PC-3 (cell line): ENCODE measurements around the gene GBX1. TPM values are rescaled to one million over a fixed set of nuclear protein-coding genes. Genes with fewer than 3 reads are reported as not detected.

Source experiments
- ATAC-seq: fragments of 200-7000 bp; cut with Tn5 transposase; 2 replicates; pipeline ENCODE4 v1.9.1; 2020; ENCODE audit warnings: mild to moderate bottlenecking, moderate library complexity
- BruUV-seq: library from RNA; stranded (reverse); fragments of 400-500 nt; replicated peaks from 2 replicates; lab custom pipeline; 2021; lab: Mats Ljungman, UMichigan
- CTCF ChIA-PET: fragments of 300-600 bp; sonication (Branson Sonifier 250); formaldehyde crosslinking; loops from one replicate; lab custom pipeline; 2022; ENCODE audit warnings: antibody characterized with exemption; lab: Charles Lee
- POLR2A ChIA-PET: fragments of 300-600 bp; sonication (Branson Sonifier 250); formaldehyde crosslinking; loops from one replicate; lab custom pipeline; 2022; ENCODE audit warnings: antibody characterized with exemption; ENCODE audit not compliant: unreplicated experiment; lab: Charles Lee
- DNase-seq: peaks from one replicate; pipeline ENCODE4 v3.0.0-alpha.2; 2015
- H2AFZ ChIP-seq: fragments of 300-600 bp; sonication (generic); 2 replicates; pipeline ENCODE4 v1.6.0; 2016; ENCODE audit warnings: antibody characterized with exemption, low read length
- H3F3A ChIP-seq: fragments of 300-600 bp; sonication (generic); one replicate; pipeline ENCODE4 v1.6.0; 2017; ENCODE audit warnings: antibody characterized with exemption, low read length, control low read depth, mild to moderate bottlenecking; ENCODE audit not compliant: unreplicated experiment
- H3K27ac ChIP-seq: fragments of 300-600 bp; sonication (generic); 2 replicates; pipeline ENCODE4 v1.5.1; 2016; ENCODE audit warnings: mild to moderate bottlenecking, low read length
- H3K27me3 ChIP-seq: fragments of 300-600 bp; sonication (generic); 2 replicates; pipeline ENCODE4 v1.6.1; 2016; ENCODE audit warnings: low read length, mixed read lengths
- H3K36me3 ChIP-seq: fragments of 300-600 bp; sonication (generic); 2 replicates; pipeline ENCODE4 v1.6.1; 2016; ENCODE audit warnings: low read depth, mixed run types, low read length, mixed read lengths
- H3K4me1 ChIP-seq: fragments of 300-600 bp; sonication (generic); 2 replicates; pipeline ENCODE4 v1.5.1; 2016; ENCODE audit warnings: low read length; ENCODE audit not compliant: insufficient read depth
- H3K4me2 ChIP-seq: fragments of 300-600 bp; sonication (generic); 2 replicates; pipeline ENCODE4 v1.6.0; 2016; ENCODE audit warnings: low read length
- H3K4me3 ChIP-seq: fragments of 300-600 bp; sonication (generic); 2 replicates; pipeline ENCODE4 v1.5.1; 2016; ENCODE audit warnings: mild to moderate bottlenecking, low read length, mixed read lengths
- H3K79me2 ChIP-seq: fragments of 300-600 bp; sonication (generic); 2 replicates; pipeline ENCODE4 v1.6.1; 2017; ENCODE audit warnings: low read length, mixed read lengths
- H3K9ac ChIP-seq: fragments of 300-600 bp; sonication (generic); 2 replicates; pipeline ENCODE4 v1.6.0; 2016; ENCODE audit warnings: mild to moderate bottlenecking, low read length
- H3K9me2 ChIP-seq: fragments of 300-600 bp; sonication (generic); replicated peaks from 2 replicates; pipeline ENCODE4 v1.6.1; 2016; ENCODE audit warnings: mixed run types, low read length, mixed read lengths
- H3K9me3 ChIP-seq: fragments of 300-600 bp; sonication (generic); 2 replicates; pipeline ENCODE4 v1.6.1; 2016; ENCODE audit warnings: low read length, mixed read lengths
- H4K20me1 ChIP-seq: fragments of 300-600 bp; sonication (generic); 2 replicates; pipeline ENCODE4 v1.6.1; 2016; ENCODE audit warnings: low read length, mixed read lengths
- CTCF ChIP-seq: fragments of 300-600 bp; sonication (generic); conservative IDR thresholded peaks from 2 replicates; pipeline ENCODE4 v1.5.1; 2017; ENCODE audit warnings: antibody characterized with exemption, low read depth, mild to moderate bottlenecking, low read length
- EZH2 ChIP-seq: fragments of 300-600 bp; sonication (generic); IDR thresholded peaks from one replicate; pipeline ENCODE4 v1.6.1; 2017; ENCODE audit warnings: antibody characterized with exemption, mild to moderate bottlenecking, low read length; ENCODE audit not compliant: unreplicated experiment
- EZH2phosphoT487 ChIP-seq: fragments of 300-600 bp; sonication (generic); IDR thresholded peaks from 2 replicates; pipeline ENCODE4 v1.6.1; 2018; ENCODE audit warnings: mild to moderate bottlenecking, antibody characterized with exemption, low read length, borderline replicate concordance
- intact Hi-C: fragments of 100-400 bp; cut with micrococcal nuclease; formaldehyde crosslinking; loops from 2 replicates; pipeline ENCODE4 v1.9.0; 2023
- total RNA-seq: library from RNA; depleted of rRNA; stranded (reverse); fragments of >200 nt; gene quantifications from 2 replicates; pipeline ENCODE4 v1.2.3, GENCODE V29; 2014

Gene GBX1
- total RNA-seq, 1 experiment from 2014 or later = not detected

- no peak for ATAC-seq
- peaks cover 11% of the 10 kb centered on the region; the same call in 1 of the 2 replicates for H3K36me3 ChIP-seq
- H3K9ac ChIP-seq = no peak overlapping the region
- intact Hi-C loops = no loop called here
- no peak overlapping the region for H3K4me3 ChIP-seq
- BruUV-seq = no TSS peak
- no peak overlapping the region for H3K27ac ChIP-seq
- CTCF ChIA-PET = no interaction called here
- no peak for TF ChIP-seq CTCF
- no peak for TF ChIP-seq EZH2phosphoT487
- no peak for TF ChIP-seq EZH2
- POLR2A ChIA-PET = no interaction called here
- no peaks in the 10 kb centered on the region for H3K79me2 ChIP-seq
- no peaks in the 10 kb centered on the region for H3F3A ChIP-seq
- no peak overlapping the region for H2AFZ ChIP-seq
- no peak overlapping the region for H3K4me2 ChIP-seq
- H3K9me3 ChIP-seq = no peaks in the 10 kb centered on the region
- no peaks in the 10 kb centered on the region for H3K27me3 ChIP-seq
- H3K9me2 ChIP-seq = no peaks in the 10 kb centered on the region
- no peaks in the 10 kb centered on the region for H3K4me1 ChIP-seq
- no peaks in the 10 kb centered on the region for H4K20me1 ChIP-seq
- DNase-seq = no peak
These were observed 38.2 kb downstream of the GBX1 start for GRCh38 chr7:151129117-151129959.

- H4K20me1 ChIP-seq = no peaks in the 10 kb centered on the region
- ChIA-PET CTCF (no interaction called here), POLR2A (no interaction called here)
- H3K4me3 ChIP-seq = no peak overlapping the region
- TF ChIP-seq CTCF = no peak
- TF ChIP-seq EZH2 = no peak
- no peak for TF ChIP-seq EZH2phosphoT487
- BruUV-seq = no TSS peak
- H3K4me1 ChIP-seq = no peaks in the 10 kb centered on the region
- no peak overlapping the region for H3K27ac ChIP-seq
- H3K79me2 ChIP-seq = no peaks in the 10 kb centered on the region
- no peak overlapping the region for H3K4me2 ChIP-seq
- H3F3A ChIP-seq = no peaks in the 10 kb centered on the region
- peaks cover 14% of the 10 kb centered on the region for H3K36me3 ChIP-seq
- intact Hi-C loops = no loop called here
- no peaks in the 10 kb centered on the region for H3K9me2 ChIP-seq
- ATAC-seq = no peak
- no peaks in the 10 kb centered on the region for H3K27me3 ChIP-seq
- no peak overlapping the region for H3K9ac ChIP-seq
- no peak overlapping the region for H2AFZ ChIP-seq
- H3K9me3 ChIP-seq = no peaks in the 10 kb centered on the region
- DNase-seq = no peak
These were observed 38.8 kb downstream of the GBX1 start for GRCh38 chr7:151128716-151129115.

GRCh38 chr7:151128144-151128543, 39.4 kb downstream of the GBX1 start:
- H3K9me3 ChIP-seq = no peaks in the 10 kb centered on the region
- TF ChIP-seq CTCF (no peak), EZH2phosphoT487 (no peak), EZH2 (no peak)
- intact Hi-C loops = no loop called here
- no peak for DNase-seq
- H3K79me2 ChIP-seq = no peaks in the 10 kb centered on the region
- ATAC-seq = no peak
- no TSS peak for BruUV-seq
- no peaks in the 10 kb centered on the region for H3F3A ChIP-seq
- CTCF ChIA-PET = no interaction called here
- no peaks in the 10 kb centered on the region for H3K9me2 ChIP-seq
- no peak overlapping the region for H3K4me3 ChIP-seq
- no peak overlapping the region for H3K9ac ChIP-seq
- peaks cover 14% of the 10 kb centered on the region for H3K36me3 ChIP-seq
- no peak overlapping the region for H2AFZ ChIP-seq
- POLR2A ChIA-PET = no interaction called here
- no peaks in the 10 kb centered on the region for H3K27me3 ChIP-seq
- no peak overlapping the region for H3K4me2 ChIP-seq
- H3K27ac ChIP-seq = no peak overlapping the region
- H3K4me1 ChIP-seq = no peaks in the 10 kb centered on the region
- no peaks in the 10 kb centered on the region for H4K20me1 ChIP-seq
